H9 (cell line): ENCODE data around the gene ATP6V1C2. TPM values are rescaled to one million over a fixed set of nuclear protein-coding genes. Genes with fewer than 3 reads are reported as not detected.
A peak's percentile ranks its signal among the peaks of the same experiment; 100 is the strongest.
"Not testable (repeated sequence)": the region's sequence is repeated elsewhere in the genome, so short reads cannot be mapped to it uniquely, and the experiment has no call there.

Source experiments
- DNase-seq: peaks from one replicate; pipeline ENCODE4 v3.0.0-alpha.2; 2017
- H2AFZ ChIP-seq: one replicate; pipeline ENCODE4 v1.6.1; 2013; ENCODE audit warnings: mild to moderate bottlenecking, low read length, control low read depth, moderate library complexity
- H2AK5ac ChIP-seq: 2 replicates; pipeline ENCODE4 v1.6.1; 2013; ENCODE audit warnings: low read length, control low read depth, mixed read lengths; ENCODE audit not compliant: insufficient read length
- H2BK120ac ChIP-seq: one replicate; pipeline ENCODE4 v1.6.1; 2013; ENCODE audit warnings: low read depth, mild to moderate bottlenecking, low read length, control low read depth, inconsistent platforms; ENCODE audit not compliant: poor library complexity, severe bottlenecking
- H2BK12ac ChIP-seq: 2 replicates; pipeline ENCODE4 v1.6.1; 2013; ENCODE audit warnings: low read length, control low read depth, mixed read lengths, low read depth; ENCODE audit not compliant: insufficient read length
- H2BK15ac ChIP-seq: 2 replicates; pipeline ENCODE4 v1.6.1; 2013; ENCODE audit warnings: low read depth, low read length, control low read depth
- H2BK20ac ChIP-seq: one replicate; pipeline ENCODE4 v1.6.1; 2013; ENCODE audit warnings: low read depth, mild to moderate bottlenecking, low read length, control low read depth, inconsistent platforms; ENCODE audit not compliant: poor library complexity, severe bottlenecking
- H2BK5ac ChIP-seq: 2 replicates; pipeline ENCODE4 v1.6.1; 2013; ENCODE audit warnings: low read length, control low read depth, mixed read lengths; ENCODE audit not compliant: insufficient read length
- H3K14ac ChIP-seq: 2 replicates; pipeline ENCODE4 v1.6.1; 2013; ENCODE audit warnings: low read length, control low read depth; ENCODE audit not compliant: insufficient read depth
- H3K18ac ChIP-seq: 2 replicates; pipeline ENCODE4 v1.6.1; 2013; ENCODE audit warnings: low read depth, mild to moderate bottlenecking, mixed read lengths, low read length, control low read depth; ENCODE audit not compliant: insufficient read length
- H3K23ac ChIP-seq: 2 replicates; pipeline ENCODE4 v1.6.1; 2013; ENCODE audit warnings: low read length, control low read depth, mixed read lengths, low read depth; ENCODE audit not compliant: insufficient read length
- H3K23me2 ChIP-seq: 2 replicates; pipeline ENCODE4 v1.6.1; 2013; ENCODE audit warnings: low read depth, mild to moderate bottlenecking, mixed read lengths, low read length, control low read depth; ENCODE audit not compliant: insufficient read length, poor library complexity, severe bottlenecking
- H3K27ac ChIP-seq: 2 replicates; pipeline ENCODE4 v1.5.1; 2013; ENCODE audit warnings: low read length, control low read depth, mixed read lengths, low read depth; ENCODE audit not compliant: insufficient read length
- H3K27me3 ChIP-seq: 2 replicates; pipeline ENCODE4 v1.6.1; 2013; ENCODE audit warnings: low read length, control low read depth, inconsistent platforms; ENCODE audit not compliant: insufficient read depth
- H3K4ac ChIP-seq: 2 replicates; pipeline ENCODE4 v1.6.1; 2013; ENCODE audit warnings: low read depth, mild to moderate bottlenecking, control low read depth, inconsistent platforms, low read length, moderate library complexity
- H3K4me1 ChIP-seq: 2 replicates; pipeline ENCODE4 v1.6.1; 2013; ENCODE audit warnings: low read length, control low read depth, inconsistent platforms; ENCODE audit not compliant: insufficient read depth
- H3K4me2 ChIP-seq: 2 replicates; pipeline ENCODE4 v1.6.1; 2013; ENCODE audit warnings: low read length, control low read depth, mixed read lengths; ENCODE audit not compliant: insufficient read length, insufficient read depth
- H3K56ac ChIP-seq: 2 replicates; pipeline ENCODE4 v1.6.1; 2013; ENCODE audit warnings: low read depth, mild to moderate bottlenecking, mixed read lengths, low read length, control low read depth; ENCODE audit not compliant: insufficient read length
- H3K79me1 ChIP-seq: 2 replicates; pipeline ENCODE4 v1.6.1; 2013; ENCODE audit warnings: low read depth, mild to moderate bottlenecking, moderate library complexity, low read length, control low read depth, inconsistent platforms; ENCODE audit not compliant: insufficient read depth, poor library complexity, severe bottlenecking
- H3K79me2 ChIP-seq: 2 replicates; pipeline ENCODE4 v1.6.1; 2013; ENCODE audit warnings: low read length, control low read depth, inconsistent platforms; ENCODE audit not compliant: insufficient read depth
- H3K9ac ChIP-seq: 2 replicates; pipeline ENCODE4 v1.6.1; 2013; ENCODE audit warnings: low read length, control low read depth, mixed read lengths; ENCODE audit not compliant: insufficient read length; ENCODE audit errors: extremely low read depth
- H3K9me3 ChIP-seq: one replicate; pipeline ENCODE4 v1.6.1; 2013; ENCODE audit warnings: low read depth, low read length, inconsistent platforms; ENCODE audit not compliant: control insufficient read depth
- H3T11ph ChIP-seq: one replicate; pipeline ENCODE4 v1.6.1; 2013; ENCODE audit warnings: mild to moderate bottlenecking, low read length, control low read depth, inconsistent platforms
- H4K20me1 ChIP-seq: one replicate; pipeline ENCODE4 v1.6.1; 2013; ENCODE audit not compliant: control insufficient read depth, insufficient read length, insufficient read depth
- H4K5ac ChIP-seq: 2 replicates; pipeline ENCODE4 v1.6.1; 2013; ENCODE audit warnings: low read depth, mild to moderate bottlenecking, mixed read lengths, low read length, control low read depth; ENCODE audit not compliant: insufficient read length
- H4K8ac ChIP-seq: replicated peaks from 2 replicates; pipeline ENCODE4 v1.6.1; 2013; ENCODE audit warnings: low read length, control low read depth, mixed read lengths, low read depth; ENCODE audit not compliant: insufficient read length
- H4K91ac ChIP-seq: 2 replicates; pipeline ENCODE4 v1.6.1; 2013; ENCODE audit warnings: low read depth, mild to moderate bottlenecking, moderate library complexity, mixed read lengths, low read length, control low read depth; ENCODE audit not compliant: insufficient read length
- H3K27ac Mint-ChIP-seq, 3 experiments: 2 replicates in 2 of 3; 3 replicates in 1 of 3; pipeline ENCODE4 v1.8.0; 2020 to 2021; ENCODE audit warnings: mixed read lengths in 3 of 3, mild to moderate bottlenecking in 1 of 3, moderate library complexity in 1 of 3
- H3K27me3 Mint-ChIP-seq: 2 replicates; pipeline ENCODE4 v1.8.0; 2021; ENCODE audit warnings: low read depth, mild to moderate bottlenecking, moderate library complexity, mixed read lengths
- H3K36me3 Mint-ChIP-seq, 3 experiments: 2 replicates in 2 of 3; 3 replicates in 1 of 3; pipeline ENCODE4 v1.8.0; 2020 to 2021; ENCODE audit warnings: low read depth in 3 of 3, mixed read lengths in 3 of 3; ENCODE audit not compliant: insufficient read depth in 1 of 3
- H3K4me1 Mint-ChIP-seq, 2 experiments: 2 replicates each; pipeline ENCODE4 v1.8.0; 2020; ENCODE audit warnings: mixed read lengths in 2 of 2
- H3K4me3 Mint-ChIP-seq, 2 experiments: 2 replicates in 1 of 2; 3 replicates in 1 of 2; pipeline ENCODE4 v1.8.0; 2020 to 2021; ENCODE audit warnings: mild to moderate bottlenecking in 2 of 2, mixed read lengths in 2 of 2, moderate library complexity in 1 of 2
- H3K9me3 Mint-ChIP-seq, 2 experiments: 2 replicates in 1 of 2; 3 replicates in 1 of 2; pipeline ENCODE4 v1.8.0; 2020; ENCODE audit warnings: mild to moderate bottlenecking in 2 of 2, mixed read lengths in 2 of 2, moderate library complexity in 1 of 2
- CTCF ChIP-seq: fragments of 200-600 bp; sonication (generic); conservative IDR thresholded peaks from 3 replicates; pipeline ENCODE4 v1.8.0; 2021; ENCODE audit warnings: antibody characterized with exemption, mild to moderate bottlenecking
- WGBS: extraction: QIAGEN DNeasy Blood & Tissue Kit; methylation state at CpG from one replicate; pipeline ENCODE4 v1.1.7; 2013; ENCODE audit warnings: missing lambda C conversion rate, low lambda C conversion rate, mixed read lengths; ENCODE audit not compliant: insufficient read length; ENCODE audit errors: extremely low coverage; 5-methylcytosine and 5-hydroxymethylcytosine counted together
- total RNA-seq: library from RNA; stranded (reverse); gene quantifications from 2 replicates; pipeline ENCODE4 v1.2.1, GENCODE V29; 2021

The ATP6V1C2 gene
- total RNA-seq, 1 experiment from 2014 or later: 1.2 TPM

- Histone ChIP-seq H2AK5ac (no peak within 1 kb of the TSS), H3K18ac (peak within 1 kb of the TSS; percentile 68), H3K4me2 (peak within 1 kb of the TSS; percentile 79), H3K79me2 (peaks cover 44% of the 10 kb centered on the region), H3K9ac (peak within 1 kb of the TSS; percentile 80), H3T11ph (no peak within 1 kb of the TSS), H3K27ac (no peak within 1 kb of the TSS), H2BK20ac (no peak within 1 kb of the TSS), H4K5ac (no peak within 1 kb of the TSS), H3K4me1 (no peaks in the 10 kb centered on the region; the same call in 1 of the 2 replicates), H3K79me1 (no peaks in the 10 kb centered on the region), H3K23ac (no peak within 1 kb of the TSS), H3K14ac (peak within 1 kb of the TSS; percentile 96), H3K56ac (no peak within 1 kb of the TSS), H3K9me3 (no peaks in the 10 kb centered on the region), H2BK15ac (no peak within 1 kb of the TSS), H2BK12ac (no peak within 1 kb of the TSS), H2BK5ac (no peak within 1 kb of the TSS), H2BK120ac (no peak within 1 kb of the TSS), H4K20me1 (peaks cover 3% of the 10 kb centered on the region), H4K91ac (no peak within 1 kb of the TSS), H2AFZ (no peak within 1 kb of the TSS), H3K23me2 (peaks cover 6% of the 10 kb centered on the region), H3K4ac (no peak within 1 kb of the TSS), H4K8ac (no peak within 1 kb of the TSS), H3K27me3 (no peaks in the 10 kb centered on the region)
- DNase-seq: peak; percentile 97
- H3K4me1 Mint-ChIP-seq: peaks cover 36 to 42% of the 10 kb centered on the region in 2 experiments
- no peaks in the 10 kb centered on the region for H3K9me3 Mint-ChIP-seq
- peak within 1 kb of the TSS; percentile 51 to 93 (median 81); a peak in 6 of 7 replicates for H3K27ac Mint-ChIP-seq
- peaks cover 6 to 10% (median 9%) of the 10 kb centered on the region in 3 experiments; a peak in 6 of 7 replicates for H3K36me3 Mint-ChIP-seq
- no CpG with 5 or more reads among the region's 98 CpGs for WGBS
- TF ChIP-seq CTCF: no peak
- H3K4me3 Mint-ChIP-seq: peak within 1 kb of the TSS; percentile 90 to 94
- H3K27me3 Mint-ChIP-seq: peaks cover 2% of the 10 kb centered on the region; the same call in 1 of the 2 replicates
These were observed 91.1 kb downstream of the ATP6V1C2 start, which contains the start of gene PDIA6 for GRCh38 chr2:10812362-10813162. Gene PDIA6 (minus strand): TSS chr2:10812785. CDS start chr2:10812696, 89 bp downstream.

GRCh38 chr2:10813163-10814138 lies 92.0 kb downstream of the ATP6V1C2 start:
- H3T11ph ChIP-seq, H2BK5ac ChIP-seq, H3K9me3 Mint-ChIP-seq, H3K4ac ChIP-seq, H4K20me1 ChIP-seq, H3K27me3 Mint-ChIP-seq, H3K27me3 ChIP-seq, H3K9me3 ChIP-seq, H3K14ac ChIP-seq, H4K91ac ChIP-seq, H2AK5ac ChIP-seq, H2BK20ac ChIP-seq, H3K56ac ChIP-seq, H3K23ac ChIP-seq, H2BK12ac ChIP-seq, H4K5ac ChIP-seq, H2AFZ ChIP-seq, H3K27ac ChIP-seq, H3K79me1 ChIP-seq, H3K23me2 ChIP-seq, H3K4me1 ChIP-seq, H4K8ac ChIP-seq, DNase-seq, H3K36me3 Mint-ChIP-seq, H2BK120ac ChIP-seq, H3K18ac ChIP-seq, H3K9ac ChIP-seq, H2BK15ac ChIP-seq: not testable (repeated sequence)
- no CpG with 5 or more reads among the region's 37 CpGs for WGBS
- Histone ChIP-seq H3K4me2 (peak overlapping the region; percentile 79), H3K79me2 (peaks cover 35% of the 10 kb centered on the region)
- Mint-ChIP-seq H3K4me1 (peaks cover 34 to 38% of the 10 kb centered on the region in 2 experiments), H3K27ac (peak overlapping the region in 1 of 3 experiments; percentile 73; a peak in 2 of 7 replicates), H3K4me3 (peak overlapping the region; percentile 80 to 90)
